ENCODE data around the gene ENTPD2. TPM values are rescaled to one million over a fixed set of nuclear protein-coding genes. Genes with fewer than 3 reads are reported as not detected.

ENTPD2 gene
- total and polyA plus RNA-seq, 9 of the 15 experiments (the other 6 are each of a cell fraction or from before 2014, with no cell fraction given): 0.04 to 0.60 (median 0.14) TPM; not detected in 4

DNA sequence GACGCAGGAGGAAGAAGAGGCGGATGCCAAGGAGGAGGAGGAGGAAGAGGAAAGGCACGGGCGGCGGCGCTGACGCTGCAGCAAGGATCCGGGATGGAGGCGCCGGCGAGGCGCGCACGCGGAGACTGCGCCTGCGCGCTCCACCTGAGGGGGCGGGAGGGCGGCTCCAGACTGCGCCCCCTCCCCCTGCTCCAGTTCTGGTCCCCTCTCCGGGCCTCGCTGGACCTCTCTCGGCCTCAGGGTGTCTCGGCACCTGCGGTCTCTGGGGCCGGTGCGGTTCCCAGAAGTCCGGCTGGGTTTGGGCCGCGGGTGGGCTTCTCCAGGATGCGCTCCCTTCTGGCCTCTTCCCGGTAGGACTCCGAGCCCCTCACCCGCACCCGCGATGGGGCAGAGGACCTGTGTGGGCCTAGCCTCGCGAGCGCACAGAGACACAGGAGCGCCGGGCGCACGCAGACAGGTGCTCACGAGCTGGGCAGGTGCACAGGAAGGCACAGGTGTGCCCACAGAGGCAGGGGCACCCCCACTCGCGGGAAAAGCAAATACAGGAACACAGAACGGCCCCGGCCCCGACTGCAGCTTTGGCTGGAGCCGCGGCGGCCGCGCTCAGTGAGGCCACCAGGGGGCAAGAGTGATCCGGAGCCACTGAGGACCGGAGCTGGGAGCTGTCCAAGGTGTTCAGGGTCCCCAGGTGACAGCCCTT is 7.6 kb downstream of the ENTPD2 start, which contains the start of gene NPDC1 (continued):
- no peak for TF ChIP-seq HNRNPLL (IDR thresholded peaks at IDR 0.05; ENCODE audit: low read depth, low read length, poor library complexity, severe bottlenecking)
- TF ChIP-seq ZNF696 (CRISPR knock-in tag; conservative IDR thresholded peaks at IDR 0.05): no peak
- TF ChIP-seq SMAD3 (CRISPR knock-in tag; conservative IDR thresholded peaks at IDR 0.05): no peak
- no peak for TF ChIP-seq DDX20 (tag; IDR thresholded peaks at IDR 0.05; ENCODE audit: low read depth)
- TF ChIP-seq, protein P1, sequence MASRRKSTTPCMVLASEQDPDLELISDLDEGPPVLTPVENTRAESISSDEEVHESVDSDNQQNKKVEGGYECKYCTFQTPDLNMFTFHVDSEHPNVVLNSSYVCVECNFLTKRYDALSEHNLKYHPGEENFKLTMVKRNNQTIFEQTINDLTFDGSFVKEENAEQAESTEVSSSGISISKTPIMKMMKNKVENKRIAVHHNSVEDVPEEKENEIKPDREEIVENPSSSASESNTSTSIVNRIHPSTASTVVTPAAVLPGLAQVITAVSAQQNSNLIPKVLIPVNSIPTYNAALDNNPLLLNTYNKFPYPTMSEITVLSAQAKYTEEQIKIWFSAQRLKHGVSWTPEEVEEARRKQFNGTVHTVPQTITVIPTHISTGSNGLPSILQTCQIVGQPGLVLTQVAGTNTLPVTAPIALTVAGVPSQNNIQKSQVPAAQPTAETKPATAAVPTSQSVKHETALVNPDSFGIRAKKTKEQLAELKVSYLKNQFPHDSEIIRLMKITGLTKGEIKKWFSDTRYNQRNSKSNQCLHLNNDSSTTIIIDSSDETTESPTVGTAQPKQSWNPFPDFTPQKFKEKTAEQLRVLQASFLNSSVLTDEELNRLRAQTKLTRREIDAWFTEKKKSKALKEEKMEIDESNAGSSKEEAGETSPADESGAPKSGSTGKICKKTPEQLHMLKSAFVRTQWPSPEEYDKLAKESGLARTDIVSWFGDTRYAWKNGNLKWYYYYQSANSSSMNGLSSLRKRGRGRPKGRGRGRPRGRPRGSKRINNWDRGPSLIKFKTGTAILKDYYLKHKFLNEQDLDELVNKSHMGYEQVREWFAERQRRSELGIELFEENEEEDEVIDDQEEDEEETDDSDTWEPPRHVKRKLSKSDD (conservative IDR thresholded peaks at IDR 0.05; ENCODE audit: low read length): no peak
- no peak for TF ChIP-seq TARDBP (IDR thresholded peaks at IDR 0.05)
- no peak for TF ChIP-seq ZFP36 (IDR thresholded peaks at IDR 0.05; ENCODE audit: low read depth, low read length, partially characterized antibody)
- no peak for TF ChIP-seq U2AF2 (optimal IDR thresholded peaks at IDR 0.05; ENCODE audit: low read depth, low read length)
- TF ChIP-seq, protein P2, sequence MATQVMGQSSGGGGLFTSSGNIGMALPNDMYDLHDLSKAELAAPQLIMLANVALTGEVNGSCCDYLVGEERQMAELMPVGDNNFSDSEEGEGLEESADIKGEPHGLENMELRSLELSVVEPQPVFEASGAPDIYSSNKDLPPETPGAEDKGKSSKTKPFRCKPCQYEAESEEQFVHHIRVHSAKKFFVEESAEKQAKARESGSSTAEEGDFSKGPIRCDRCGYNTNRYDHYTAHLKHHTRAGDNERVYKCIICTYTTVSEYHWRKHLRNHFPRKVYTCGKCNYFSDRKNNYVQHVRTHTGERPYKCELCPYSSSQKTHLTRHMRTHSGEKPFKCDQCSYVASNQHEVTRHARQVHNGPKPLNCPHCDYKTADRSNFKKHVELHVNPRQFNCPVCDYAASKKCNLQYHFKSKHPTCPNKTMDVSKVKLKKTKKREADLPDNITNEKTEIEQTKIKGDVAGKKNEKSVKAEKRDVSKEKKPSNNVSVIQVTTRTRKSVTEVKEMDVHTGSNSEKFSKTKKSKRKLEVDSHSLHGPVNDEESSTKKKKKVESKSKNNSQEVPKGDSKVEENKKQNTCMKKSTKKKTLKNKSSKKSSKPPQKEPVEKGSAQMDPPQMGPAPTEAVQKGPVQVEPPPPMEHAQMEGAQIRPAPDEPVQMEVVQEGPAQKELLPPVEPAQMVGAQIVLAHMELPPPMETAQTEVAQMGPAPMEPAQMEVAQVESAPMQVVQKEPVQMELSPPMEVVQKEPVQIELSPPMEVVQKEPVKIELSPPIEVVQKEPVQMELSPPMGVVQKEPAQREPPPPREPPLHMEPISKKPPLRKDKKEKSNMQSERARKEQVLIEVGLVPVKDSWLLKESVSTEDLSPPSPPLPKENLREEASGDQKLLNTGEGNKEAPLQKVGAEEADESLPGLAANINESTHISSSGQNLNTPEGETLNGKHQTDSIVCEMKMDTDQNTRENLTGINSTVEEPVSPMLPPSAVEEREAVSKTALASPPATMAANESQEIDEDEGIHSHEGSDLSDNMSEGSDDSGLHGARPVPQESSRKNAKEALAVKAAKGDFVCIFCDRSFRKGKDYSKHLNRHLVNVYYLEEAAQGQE (IDR thresholded peaks at IDR 0.05; ENCODE audit: borderline replicate concordance): peak; percentile 100
- TF ChIP-seq, protein P2 (CRISPR knock-in tag; IDR thresholded peaks at IDR 0.05; ENCODE audit: low read depth): peak; percentile 98
- no peak for TF ChIP-seq CGGBP1 (CRISPR knock-in tag; IDR thresholded peaks at IDR 0.05)
- no peak for TF ChIP-seq POLR2A (conservative IDR thresholded peaks at IDR 0.05)
- TF ChIP-seq ARID4B (CRISPR knock-in tag; IDR thresholded peaks at IDR 0.05): peak; percentile 90

Data from K562 (cell line).